ENCODE data around the gene SLC22A23.

DNA sequence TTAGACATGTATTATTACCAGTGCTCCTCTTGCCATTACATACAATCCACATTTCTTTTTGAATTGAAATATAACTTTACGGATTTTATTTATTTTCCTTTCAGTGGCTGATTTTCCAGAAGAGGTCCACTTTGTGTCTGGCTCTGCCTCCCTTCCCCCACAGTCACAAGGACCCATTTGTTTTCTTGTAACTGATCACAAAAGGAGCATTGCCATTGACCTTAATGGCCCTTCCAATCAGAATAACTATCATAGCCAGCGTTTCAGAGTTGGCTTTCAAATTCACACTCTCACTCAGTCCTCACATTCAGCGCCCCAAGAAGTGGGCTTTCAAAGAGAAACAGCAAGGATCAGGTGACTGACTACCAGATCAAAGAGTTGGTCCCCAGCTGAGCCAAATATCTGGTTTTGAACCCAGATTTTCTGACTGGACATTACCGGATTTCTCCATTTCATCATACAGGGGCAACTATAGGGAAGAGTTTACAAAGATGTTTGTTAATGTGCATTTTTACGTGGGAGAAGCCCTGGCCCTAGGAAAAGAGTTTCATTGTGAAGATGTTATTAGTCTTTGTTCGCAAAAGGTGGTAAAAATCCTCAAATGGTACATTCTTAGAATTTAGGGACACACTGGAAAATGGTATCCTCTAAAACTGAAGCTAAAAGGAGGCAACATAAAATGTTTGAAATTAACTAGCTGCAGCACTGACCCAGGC, 2.0 kb upstream of the SLC22A23 start:
- TF ChIP-seq, protein P1, sequence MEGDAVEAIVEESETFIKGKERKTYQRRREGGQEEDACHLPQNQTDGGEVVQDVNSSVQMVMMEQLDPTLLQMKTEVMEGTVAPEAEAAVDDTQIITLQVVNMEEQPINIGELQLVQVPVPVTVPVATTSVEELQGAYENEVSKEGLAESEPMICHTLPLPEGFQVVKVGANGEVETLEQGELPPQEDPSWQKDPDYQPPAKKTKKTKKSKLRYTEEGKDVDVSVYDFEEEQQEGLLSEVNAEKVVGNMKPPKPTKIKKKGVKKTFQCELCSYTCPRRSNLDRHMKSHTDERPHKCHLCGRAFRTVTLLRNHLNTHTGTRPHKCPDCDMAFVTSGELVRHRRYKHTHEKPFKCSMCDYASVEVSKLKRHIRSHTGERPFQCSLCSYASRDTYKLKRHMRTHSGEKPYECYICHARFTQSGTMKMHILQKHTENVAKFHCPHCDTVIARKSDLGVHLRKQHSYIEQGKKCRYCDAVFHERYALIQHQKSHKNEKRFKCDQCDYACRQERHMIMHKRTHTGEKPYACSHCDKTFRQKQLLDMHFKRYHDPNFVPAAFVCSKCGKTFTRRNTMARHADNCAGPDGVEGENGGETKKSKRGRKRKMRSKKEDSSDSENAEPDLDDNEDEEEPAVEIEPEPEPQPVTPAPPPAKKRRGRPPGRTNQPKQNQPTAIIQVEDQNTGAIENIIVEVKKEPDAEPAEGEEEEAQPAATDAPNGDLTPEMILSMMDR (IDR thresholded peaks at IDR 0.05) = no peak
- no peak for TF ChIP-seq EZH2 (IDR thresholded peaks at IDR 0.05; ENCODE audit: borderline replicate concordance, insufficient read depth, low read depth, low read length, poor library complexity, severe bottlenecking)
